GM20000 (cell line): ENCODE measurements around the gene ANGPT4.
"Not testable (repeated sequence)": the region's sequence is repeated elsewhere in the genome, so short reads cannot be mapped to it uniquely, and the experiment has no call there.

ENCODE experiments used
- DNase-seq: peaks from one replicate; pipeline ENCODE4 v3.0.0; 2012; ENCODE audit warnings: low spot score
- CTCF ChIP-seq: IDR thresholded peaks from 2 replicates; pipeline ENCODE4 v1.5.1; 2012; ENCODE audit warnings: mild to moderate bottlenecking, control low read depth; ENCODE audit errors: extremely low read depth, missing control alignments

ANGPT4 gene

GRCh38 chr20:906703-907270, 9.3 kb downstream of the ANGPT4 start:
- DNase-seq = no peak
- no peak for TF ChIP-seq CTCF

GRCh38 chr20:906001-906520, 10.1 kb downstream of the ANGPT4 start:
- no peak for TF ChIP-seq CTCF
- no peak for DNase-seq

DNA sequence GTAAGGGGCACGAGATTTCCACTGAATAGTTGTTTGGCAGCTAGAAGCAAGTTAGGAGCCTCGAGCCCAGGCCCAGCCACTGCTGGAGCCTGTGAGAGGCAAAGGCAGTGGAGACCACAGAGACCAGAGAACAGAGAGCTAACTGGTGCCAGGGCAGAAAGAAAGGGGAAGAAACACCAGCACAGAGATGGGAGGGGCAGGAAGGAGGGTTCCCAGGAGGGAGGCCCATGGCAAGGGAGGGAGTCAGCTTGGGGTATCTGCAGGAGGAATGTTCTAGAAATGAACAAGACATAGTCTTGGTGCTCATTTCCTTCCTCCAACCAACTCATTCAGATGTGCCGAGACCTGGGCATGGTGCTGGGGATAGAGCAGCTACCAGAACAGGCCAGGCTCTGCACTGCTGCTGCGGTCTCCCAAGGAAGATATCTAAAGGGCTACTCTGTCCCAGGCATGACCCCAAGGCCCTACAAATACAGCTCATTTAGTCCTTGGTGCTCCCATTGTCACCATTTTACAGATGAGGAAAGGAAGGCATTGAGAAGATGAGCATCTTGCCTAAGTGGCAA, 10.7 kb downstream of the ANGPT4 start:
- TF ChIP-seq CTCF = no peak
- DNase-seq = no peak

DNA sequence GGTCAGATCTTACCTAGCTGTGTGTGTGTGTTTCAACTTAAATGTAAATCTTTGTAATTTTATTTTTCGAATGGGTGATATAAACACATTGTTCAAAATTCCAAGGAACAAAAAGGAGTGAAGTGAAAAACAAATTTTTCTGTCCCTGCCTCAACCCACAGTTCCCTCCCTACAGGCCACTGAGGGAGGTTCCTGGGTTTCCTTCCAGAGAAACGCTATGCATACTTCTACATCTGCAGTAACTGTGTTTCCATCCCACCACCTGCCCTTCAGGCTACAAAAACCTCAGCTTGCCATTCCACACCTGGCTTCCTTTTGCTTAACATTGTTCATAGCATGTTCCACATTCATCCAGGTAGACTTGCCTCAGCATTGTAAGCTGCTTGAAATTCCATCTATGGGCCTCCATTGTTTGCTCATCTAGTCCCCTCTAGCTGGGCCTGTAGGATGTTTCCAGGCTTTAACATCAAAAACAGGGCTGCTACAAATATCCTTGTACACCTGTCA, 12.0 kb downstream of the ANGPT4 start:
- no peak for DNase-seq
- TF ChIP-seq CTCF = no peak

GRCh38 chr20:897436-897835, 18.7 kb downstream of the ANGPT4 start:
- not testable (repeated sequence) for DNase-seq

DNA sequence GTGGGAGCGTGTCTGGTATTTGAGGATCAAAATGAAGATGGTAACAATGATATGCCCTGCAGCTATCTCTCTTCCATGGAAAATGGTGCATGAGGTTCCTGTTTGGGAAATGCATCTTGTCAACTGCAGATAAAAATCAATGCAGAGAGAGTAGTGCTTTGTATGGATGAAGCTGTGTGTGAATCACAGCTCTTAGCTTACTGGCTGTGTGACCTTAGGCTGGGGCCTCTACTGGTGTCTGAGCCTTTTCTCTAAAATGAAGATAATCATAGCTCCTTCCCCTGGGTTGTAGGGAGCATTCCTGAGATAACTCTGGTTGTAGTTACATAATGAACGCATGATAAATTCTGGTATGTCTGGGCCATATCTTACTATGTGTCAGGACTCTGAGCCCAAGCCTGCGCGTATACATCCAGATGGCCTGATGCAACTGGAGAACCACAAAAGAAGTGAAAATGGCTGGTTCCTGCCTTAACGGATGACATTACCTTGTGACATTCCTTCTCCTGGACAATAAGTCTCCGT, 19.6 kb downstream of the ANGPT4 start:
- no peak for TF ChIP-seq CTCF
- DNase-seq = no peak

- not testable (repeated sequence) for DNase-seq
Measured at GRCh38 chr20:892371-892770, 23.8 kb downstream of the ANGPT4 start.

DNA sequence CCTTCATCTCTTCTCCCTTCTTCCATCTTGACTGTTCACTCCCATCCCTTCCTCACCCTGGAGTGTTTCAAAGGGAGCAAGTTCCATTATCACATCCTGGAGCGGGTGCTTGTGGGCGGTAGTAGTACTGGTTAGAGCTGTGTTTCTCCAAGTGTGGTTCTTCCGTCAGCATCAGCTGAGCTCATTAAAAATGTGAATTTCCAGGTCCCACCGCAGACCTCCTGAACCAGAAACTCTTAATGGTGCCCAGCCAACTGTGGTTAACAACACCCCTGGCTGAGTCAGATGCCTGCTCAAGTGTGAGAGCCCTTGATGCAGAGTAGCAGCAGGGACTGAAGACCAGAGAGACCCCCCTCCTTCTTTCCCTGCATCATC, 24.4 kb downstream of the ANGPT4 start:
- no peak for DNase-seq
- no peak for TF ChIP-seq CTCF
